NCI-H69 (cell line): ENCODE data around the gene TPO.

Source experiments
- DNase-seq: peaks from one replicate; lab custom pipeline; 2025; lab: John Stamatoyannopoulos, UW

TPO gene

GRCh38 chr2:1584691-1585485 lies 171.6 kb downstream of the TPO start:
- DNase-seq: no peak

GRCh38 chr2:1585635-1586034 lies 172.4 kb downstream of the TPO start:
- no peak for DNase-seq

GRCh38 chr2:1586251-1586922 lies 173.1 kb downstream of the TPO start:
- no peak for DNase-seq

GRCh38 chr2:1586923-1587840 lies 173.9 kb downstream of the TPO start:
- no peak for DNase-seq

GRCh38 chr2:1588051-1588977 lies 175.1 kb downstream of the TPO start:
- DNase-seq: no peak

GRCh38 chr2:1588978-1589621 lies 175.8 kb downstream of the TPO start:
- DNase-seq: no peak

- no peak for DNase-seq
Measured at GRCh38 chr2:1590596-1591460, 177.6 kb downstream of the TPO start.

GRCh38 chr2:1591461-1591770 lies 178.2 kb downstream of the TPO start:
- DNase-seq: no peak
